HG03432 (cell line): ENCODE data around the gene LAMA5.

Source experiments
- ATAC-seq: cut with Tn5 transposase; IDR thresholded peaks from one replicate; pipeline ENCODE4 v1.9.1; 2021; ENCODE audit warnings: mild to moderate bottlenecking, moderate library complexity; ENCODE audit not compliant: unreplicated experiment

The LAMA5 gene

DNA sequence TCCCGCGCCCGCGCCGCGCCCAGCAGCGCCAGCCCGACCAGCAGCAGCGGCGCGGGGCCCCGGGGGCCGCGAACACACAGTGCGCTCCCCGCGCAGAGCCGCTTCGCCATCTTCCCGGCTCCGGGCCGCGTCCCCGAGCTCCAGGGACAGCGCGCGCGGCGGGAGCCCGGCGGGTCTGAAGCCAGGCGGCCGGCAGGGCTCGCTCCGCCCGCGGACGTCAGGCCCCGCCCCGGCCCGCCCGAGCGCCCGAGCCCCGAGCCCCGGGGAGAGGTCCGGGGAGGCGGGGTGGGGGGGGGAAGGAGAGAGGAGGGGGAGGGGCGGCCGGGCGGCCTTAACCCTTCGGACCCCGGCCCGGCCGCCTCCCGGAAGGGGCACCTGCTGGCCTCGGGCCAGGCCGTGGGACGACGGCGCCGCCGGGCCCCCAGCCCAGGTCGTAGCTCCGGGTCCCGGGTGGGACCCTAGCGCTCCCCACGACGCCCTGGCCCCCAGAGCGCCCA lies at the start of gene LAMA5:
LAMA5 (minus strand) TSS at position 177 of the 497 bp plus-strand sequence; CDS start at position 110, 67 bp downstream.
- no peak for ATAC-seq

- no peak for ATAC-seq
Observed at GRCh38 chr20:62415354-62416111, 48.4 kb upstream of the LAMA5 start.

DNA sequence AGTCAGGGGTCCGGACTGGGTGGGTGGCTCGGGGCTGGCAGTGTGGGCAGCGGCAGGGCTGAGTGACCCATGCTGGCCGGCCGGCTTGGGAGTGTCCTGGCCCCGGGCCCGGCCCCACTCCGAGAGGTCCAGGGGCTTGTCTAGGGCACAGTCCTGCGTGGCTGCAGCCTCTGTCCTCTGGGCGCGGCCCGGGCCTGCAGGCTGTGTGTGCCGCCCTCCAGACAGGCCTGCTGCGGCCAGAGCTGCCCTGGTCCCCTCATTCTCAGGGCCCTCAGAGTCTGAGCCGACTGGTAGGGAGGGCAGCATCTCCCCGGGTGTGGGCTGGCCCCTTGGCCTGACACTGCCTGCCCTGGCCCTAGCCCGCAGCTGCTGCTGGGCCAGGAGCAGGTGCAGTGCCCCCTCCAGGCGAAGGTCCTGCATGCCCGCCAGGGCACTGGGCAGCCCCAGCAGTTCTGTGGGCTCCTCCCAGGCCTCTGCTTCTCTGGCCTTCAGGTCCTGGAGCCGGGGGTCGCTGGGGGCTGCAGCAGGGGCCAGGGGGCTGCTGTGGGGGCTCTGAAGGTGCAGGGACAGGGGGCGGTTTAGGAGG lies 46.9 kb upstream of the LAMA5 start:
- no peak for ATAC-seq

GRCh38 chr20:62413025-62413570 lies 46.0 kb upstream of the LAMA5 start:
- ATAC-seq, result no peak

DNA sequence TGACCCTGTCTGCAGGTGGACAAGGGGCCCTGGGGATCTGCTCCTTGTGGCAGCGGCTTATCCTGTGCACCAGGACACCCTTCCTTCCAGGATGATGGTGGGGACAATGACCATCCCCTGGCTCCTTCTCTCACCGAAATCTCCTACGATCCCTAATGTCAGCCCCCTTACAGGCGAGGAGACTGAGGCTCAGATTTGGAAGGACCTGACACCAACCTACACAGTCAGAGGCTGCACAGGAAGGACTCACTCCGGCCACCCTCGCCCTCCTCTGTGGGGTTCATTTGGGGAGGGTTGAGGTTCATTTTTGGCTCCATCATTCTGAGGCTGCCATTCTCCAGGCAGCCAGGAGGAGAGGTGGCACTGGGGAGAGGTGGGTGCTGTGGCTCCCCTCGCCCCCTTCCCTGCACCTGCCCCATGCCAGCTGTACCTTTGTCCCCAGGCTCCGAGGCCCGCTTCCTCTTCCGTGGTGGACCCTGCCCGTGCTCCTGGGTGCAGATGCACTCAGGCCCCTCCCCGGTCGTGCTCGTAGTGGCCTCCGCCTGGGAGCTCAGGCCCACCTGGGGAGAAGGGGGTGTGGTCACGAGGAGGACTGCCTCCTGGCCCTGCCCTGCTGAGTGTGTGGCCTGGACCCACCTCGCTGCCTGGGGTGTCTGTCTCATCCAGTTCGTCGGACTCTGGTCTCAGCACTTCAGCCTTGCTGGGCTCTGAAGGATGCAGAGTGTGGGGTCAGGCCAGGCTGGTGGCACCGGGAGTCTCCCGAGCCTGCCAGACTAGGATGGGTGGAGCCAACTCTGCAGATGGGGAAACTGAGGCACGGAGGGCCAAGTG lies 45.3 kb upstream of the LAMA5 start:
- ATAC-seq, result no peak

DNA sequence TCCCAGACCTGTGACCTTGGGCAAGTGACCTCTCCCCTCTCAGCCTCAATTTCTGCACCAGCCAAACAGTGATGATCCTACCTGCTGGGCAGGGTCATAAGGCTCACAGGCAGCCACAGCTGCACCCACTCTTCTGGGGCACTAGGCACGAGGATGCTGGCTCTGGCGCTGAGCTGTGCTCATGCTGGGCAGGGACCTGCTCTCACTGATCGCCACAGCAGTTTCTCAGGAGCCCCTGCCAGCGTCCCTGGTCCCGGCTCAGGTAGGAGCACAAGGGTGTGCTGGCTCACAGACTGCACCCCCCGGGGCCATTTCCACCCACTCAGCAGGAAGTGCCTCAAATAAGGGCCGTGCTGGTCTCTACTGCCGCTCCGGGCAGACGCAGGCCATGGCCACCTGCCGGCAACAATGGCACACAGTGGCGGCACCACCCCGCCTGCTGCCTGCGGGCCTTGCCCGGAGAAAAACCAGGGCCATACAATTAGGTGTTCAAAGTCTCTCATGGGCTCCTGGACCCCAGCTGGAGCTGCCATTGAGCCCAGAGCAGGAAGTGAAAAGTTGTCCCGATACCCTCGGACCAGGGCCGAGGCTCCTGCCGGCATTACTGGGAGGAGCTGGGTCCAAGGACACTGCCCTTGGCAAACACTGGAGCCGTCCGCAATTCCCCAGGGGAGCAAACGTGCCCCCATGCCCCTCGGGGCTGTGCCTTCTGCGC lies 44.5 kb upstream of the LAMA5 start:
- no peak for ATAC-seq

GRCh38 chr20:62410746-62411478 lies 43.8 kb upstream of the LAMA5 start:
- ATAC-seq, result no peak

DNA sequence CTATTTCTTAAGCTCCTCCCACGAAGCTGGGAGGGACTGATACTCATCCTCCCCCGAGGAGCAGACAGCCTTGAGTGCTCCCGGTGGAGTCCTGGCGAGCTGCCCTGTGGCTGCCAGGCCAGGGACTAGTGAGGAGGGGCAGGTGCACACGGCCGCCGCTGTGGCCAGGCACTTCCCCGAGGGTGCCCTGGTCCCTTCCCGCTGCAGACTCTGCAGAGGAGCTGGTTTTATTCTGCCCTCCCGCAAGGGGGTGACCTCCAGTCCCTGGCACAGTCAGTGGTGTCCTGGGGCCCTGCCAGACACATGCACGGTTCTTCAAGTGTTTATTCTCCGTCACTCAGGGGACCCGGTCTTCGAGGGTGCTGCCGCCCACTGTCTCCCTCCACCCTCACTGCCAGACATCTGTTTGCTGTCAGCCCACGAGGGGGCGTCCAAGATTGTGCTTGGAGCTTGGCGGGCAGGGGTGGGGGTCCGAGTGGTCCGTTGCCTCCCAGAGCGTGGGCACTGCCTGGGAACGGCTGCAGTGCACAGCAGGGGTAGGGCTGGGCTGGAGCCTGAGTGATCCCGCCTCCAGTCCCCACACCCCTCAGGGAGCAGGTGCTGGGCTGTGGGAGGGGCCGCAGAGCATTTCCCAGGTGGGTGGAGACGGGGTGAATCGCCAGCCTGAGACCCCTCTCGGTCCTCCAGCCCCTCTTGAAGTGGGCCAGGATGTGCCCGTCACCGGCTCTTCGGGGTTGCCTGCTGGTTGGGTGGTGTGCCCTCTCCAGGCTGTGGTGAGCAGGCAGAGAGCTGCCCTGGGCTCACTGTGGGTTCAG lies 43.0 kb upstream of the LAMA5 start:
- ATAC-seq, result no peak

DNA sequence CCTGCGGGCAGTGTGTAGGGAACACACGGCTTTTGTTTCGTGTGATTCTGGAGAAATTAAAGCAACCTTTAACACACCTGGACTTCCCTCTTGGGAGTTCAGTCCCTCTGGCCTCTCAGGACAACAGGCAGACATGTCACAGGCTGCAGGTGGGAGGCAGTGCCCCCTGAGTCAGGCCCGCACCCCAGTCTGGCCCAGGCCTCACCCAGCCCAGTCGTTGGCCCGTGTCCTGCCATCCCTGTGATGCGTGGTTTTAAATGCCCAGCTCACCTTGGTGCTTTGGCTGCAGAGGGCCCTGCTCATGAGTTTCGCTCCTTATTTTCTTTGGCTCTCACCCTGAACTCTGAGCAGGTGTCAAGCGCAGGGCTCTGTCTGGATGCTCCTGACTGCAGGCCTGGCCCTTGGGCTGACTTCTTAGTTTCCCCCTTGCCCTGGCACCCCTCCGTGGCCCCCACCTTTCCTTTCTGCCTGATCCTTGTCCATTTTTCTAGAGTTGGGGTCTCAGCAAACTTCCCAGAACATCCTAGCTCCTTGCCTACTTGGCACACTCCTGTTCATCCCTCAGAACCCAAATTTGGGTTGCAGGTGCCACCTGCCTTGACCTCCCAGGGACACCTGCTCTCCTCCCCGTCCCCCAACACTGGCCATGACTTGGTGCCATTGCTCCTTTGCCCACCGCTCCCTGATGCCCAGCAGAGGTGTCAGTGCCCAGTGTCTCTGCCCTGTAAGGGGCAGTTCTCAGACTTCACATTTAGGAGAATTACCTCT lies 42.2 kb upstream of the LAMA5 start:
- ATAC-seq, result no peak

GRCh38 chr20:62408640-62409039 lies 41.5 kb upstream of the LAMA5 start:
- ATAC-seq, result no peak

DNA sequence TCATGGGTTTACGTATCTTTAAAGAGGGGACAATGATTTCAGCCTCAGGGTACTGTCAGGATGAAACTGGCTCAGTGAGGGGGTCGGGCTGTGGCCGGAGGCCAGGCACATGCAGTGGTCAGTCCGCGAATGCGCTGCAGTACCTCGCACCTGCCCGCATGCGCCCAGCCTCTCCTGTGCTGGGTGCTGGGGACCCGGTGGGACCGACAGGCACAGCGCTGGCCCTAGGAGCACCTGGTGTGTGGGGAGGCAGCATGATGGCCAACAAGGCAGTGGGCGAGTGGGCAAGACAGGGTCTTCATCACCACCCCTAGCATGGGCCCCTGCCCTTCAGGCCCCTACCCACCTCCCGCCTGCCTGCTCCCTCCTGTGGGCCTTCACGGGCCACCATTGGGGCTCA lies 40.9 kb upstream of the LAMA5 start:
- no peak for ATAC-seq

DNA sequence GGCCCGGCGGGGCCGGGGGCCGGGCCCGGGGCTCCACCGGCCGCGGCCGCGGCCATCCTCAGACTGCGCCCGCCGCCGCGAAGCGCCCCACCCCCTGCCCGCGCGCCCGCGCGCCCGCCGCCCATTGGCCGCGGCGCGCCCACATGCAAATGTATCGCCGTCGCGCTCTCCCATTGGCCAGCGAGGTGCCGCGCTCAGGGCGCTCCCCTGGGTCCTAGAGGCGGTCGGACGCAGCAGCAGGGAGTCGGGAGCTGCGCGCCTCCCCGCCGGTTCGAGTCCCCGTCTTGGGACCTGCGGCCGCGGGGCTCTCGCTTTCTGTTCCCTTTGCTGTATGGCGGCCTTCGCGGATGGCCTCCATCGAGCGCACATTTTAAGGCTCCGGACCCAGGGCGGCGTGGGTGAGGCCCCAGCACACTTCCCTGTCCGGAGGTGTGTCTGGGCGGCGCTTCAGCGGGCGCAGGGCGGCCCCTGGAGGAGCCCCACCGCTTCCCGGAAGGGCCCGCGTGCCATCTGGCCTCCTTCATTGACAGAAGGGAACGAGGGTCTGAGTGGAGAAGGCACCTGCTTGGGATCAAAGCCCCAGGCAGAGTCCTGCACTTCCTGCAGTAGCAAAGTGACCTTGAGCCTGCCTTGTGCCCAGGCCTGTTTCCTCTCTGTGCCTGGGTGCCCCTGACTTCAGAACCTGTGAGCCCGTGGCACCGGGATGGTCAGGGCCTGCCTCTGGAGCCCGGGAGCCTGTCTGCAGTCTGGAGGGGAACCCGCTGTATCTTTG lies 40.3 kb upstream of the LAMA5 start, which contains the start of gene CABLES2:
CABLES2 (minus strand) TSS at position 65 of the 772 bp plus-strand sequence; CDS start at position 56, 9 bp downstream.
- ATAC-seq, result peak; percentile 83

GRCh38 chr20:62406635-62407176 lies 39.6 kb upstream of the LAMA5 start:
- peak; percentile 10 for ATAC-seq

DNA sequence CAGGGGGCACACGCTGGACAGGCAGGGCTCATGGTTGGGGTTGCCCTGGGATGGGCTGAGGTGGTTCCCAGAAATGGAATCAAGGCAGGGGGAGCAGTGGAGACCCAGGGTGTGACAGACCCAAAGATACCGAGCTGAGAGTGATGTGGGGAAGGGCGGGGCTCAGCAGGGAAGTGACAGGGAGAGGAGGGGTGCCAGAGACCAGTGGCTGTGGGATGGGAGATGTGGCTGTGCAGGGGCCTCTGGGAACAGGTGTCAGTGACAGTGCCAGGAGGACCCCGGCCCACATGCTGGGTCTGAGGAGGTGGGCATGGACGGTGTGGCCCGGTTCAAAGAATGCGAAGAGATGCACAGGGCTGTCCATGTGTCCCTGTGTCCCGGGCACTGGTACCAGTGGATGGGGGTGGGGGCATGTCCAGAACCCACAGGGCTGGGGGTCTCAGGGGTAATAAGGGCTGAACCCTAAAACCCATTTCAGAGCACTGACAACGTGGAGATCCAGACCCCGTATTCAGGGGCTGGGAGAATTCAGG lies 38.9 kb upstream of the LAMA5 start:
- ATAC-seq, result no peak

GRCh38 chr20:62405108-62405980 lies 38.2 kb upstream of the LAMA5 start:
- ATAC-seq, result no peak

- no peak for ATAC-seq
Observed at GRCh38 chr20:62404761-62405107, 37.6 kb upstream of the LAMA5 start.
